ENCODE results near the gene C1orf35. TPM values are rescaled to one million over a fixed set of nuclear protein-coding genes. Genes with fewer than 3 reads are reported as not detected.

C1orf35 gene
- total and polyA plus RNA-seq, 2 of the 8 experiments (the other 6 are each of a cell fraction or from before 2014, with no cell fraction given): 18.6 to 19.9 TPM

GRCh38 chr1:228147151-228147693 lies 44.1 kb upstream of the C1orf35 start (continued):
- TF ChIP-seq, protein P1, sequence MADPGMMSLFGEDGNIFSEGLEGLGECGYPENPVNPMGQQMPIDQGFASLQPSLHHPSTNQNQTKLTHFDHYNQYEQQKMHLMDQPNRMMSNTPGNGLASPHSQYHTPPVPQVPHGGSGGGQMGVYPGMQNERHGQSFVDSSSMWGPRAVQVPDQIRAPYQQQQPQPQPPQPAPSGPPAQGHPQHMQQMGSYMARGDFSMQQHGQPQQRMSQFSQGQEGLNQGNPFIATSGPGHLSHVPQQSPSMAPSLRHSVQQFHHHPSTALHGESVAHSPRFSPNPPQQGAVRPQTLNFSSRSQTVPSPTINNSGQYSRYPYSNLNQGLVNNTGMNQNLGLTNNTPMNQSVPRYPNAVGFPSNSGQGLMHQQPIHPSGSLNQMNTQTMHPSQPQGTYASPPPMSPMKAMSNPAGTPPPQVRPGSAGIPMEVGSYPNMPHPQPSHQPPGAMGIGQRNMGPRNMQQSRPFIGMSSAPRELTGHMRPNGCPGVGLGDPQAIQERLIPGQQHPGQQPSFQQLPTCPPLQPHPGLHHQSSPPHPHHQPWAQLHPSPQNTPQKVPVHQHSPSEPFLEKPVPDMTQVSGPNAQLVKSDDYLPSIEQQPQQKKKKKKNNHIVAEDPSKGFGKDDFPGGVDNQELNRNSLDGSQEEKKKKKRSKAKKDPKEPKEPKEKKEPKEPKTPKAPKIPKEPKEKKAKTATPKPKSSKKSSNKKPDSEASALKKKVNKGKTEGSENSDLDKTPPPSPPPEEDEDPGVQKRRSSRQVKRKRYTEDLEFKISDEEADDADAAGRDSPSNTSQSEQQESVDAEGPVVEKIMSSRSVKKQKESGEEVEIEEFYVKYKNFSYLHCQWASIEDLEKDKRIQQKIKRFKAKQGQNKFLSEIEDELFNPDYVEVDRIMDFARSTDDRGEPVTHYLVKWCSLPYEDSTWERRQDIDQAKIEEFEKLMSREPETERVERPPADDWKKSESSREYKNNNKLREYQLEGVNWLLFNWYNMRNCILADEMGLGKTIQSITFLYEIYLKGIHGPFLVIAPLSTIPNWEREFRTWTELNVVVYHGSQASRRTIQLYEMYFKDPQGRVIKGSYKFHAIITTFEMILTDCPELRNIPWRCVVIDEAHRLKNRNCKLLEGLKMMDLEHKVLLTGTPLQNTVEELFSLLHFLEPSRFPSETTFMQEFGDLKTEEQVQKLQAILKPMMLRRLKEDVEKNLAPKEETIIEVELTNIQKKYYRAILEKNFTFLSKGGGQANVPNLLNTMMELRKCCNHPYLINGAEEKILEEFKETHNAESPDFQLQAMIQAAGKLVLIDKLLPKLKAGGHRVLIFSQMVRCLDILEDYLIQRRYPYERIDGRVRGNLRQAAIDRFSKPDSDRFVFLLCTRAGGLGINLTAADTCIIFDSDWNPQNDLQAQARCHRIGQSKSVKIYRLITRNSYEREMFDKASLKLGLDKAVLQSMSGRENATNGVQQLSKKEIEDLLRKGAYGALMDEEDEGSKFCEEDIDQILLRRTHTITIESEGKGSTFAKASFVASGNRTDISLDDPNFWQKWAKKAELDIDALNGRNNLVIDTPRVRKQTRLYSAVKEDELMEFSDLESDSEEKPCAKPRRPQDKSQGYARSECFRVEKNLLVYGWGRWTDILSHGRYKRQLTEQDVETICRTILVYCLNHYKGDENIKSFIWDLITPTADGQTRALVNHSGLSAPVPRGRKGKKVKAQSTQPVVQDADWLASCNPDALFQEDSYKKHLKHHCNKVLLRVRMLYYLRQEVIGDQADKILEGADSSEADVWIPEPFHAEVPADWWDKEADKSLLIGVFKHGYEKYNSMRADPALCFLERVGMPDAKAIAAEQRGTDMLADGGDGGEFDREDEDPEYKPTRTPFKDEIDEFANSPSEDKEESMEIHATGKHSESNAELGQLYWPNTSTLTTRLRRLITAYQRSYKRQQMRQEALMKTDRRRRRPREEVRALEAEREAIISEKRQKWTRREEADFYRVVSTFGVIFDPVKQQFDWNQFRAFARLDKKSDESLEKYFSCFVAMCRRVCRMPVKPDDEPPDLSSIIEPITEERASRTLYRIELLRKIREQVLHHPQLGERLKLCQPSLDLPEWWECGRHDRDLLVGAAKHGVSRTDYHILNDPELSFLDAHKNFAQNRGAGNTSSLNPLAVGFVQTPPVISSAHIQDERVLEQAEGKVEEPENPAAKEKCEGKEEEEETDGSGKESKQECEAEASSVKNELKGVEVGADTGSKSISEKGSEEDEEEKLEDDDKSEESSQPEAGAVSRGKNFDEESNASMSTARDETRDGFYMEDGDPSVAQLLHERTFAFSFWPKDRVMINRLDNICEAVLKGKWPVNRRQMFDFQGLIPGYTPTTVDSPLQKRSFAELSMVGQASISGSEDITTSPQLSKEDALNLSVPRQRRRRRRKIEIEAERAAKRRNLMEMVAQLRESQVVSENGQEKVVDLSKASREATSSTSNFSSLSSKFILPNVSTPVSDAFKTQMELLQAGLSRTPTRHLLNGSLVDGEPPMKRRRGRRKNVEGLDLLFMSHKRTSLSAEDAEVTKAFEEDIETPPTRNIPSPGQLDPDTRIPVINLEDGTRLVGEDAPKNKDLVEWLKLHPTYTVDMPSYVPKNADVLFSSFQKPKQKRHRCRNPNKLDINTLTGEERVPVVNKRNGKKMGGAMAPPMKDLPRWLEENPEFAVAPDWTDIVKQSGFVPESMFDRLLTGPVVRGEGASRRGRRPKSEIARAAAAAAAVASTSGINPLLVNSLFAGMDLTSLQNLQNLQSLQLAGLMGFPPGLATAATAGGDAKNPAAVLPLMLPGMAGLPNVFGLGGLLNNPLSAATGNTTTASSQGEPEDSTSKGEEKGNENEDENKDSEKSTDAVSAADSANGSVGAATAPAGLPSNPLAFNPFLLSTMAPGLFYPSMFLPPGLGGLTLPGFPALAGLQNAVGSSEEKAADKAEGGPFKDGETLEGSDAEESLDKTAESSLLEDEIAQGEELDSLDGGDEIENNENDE (IDR thresholded peaks at IDR 0.05; ENCODE audit: insufficient replicate concordance, low read length): no peak
- TF ChIP-seq SAP30 (IDR thresholded peaks at IDR 0.05; ENCODE audit: insufficient read depth, insufficient replicate concordance, low read length) (no peak), RXRA (IDR thresholded peaks at IDR 0.05; ENCODE audit: insufficient read depth, low read depth, low read length) (no peak), KDM4A (IDR thresholded peaks at IDR 0.05; ENCODE audit: low read depth, low read length, severe bottlenecking) (no peak), USF2 (IDR thresholded peaks at IDR 0.05; ENCODE audit: low read length) (no peak)
- TF ChIP-seq, protein P2, sequence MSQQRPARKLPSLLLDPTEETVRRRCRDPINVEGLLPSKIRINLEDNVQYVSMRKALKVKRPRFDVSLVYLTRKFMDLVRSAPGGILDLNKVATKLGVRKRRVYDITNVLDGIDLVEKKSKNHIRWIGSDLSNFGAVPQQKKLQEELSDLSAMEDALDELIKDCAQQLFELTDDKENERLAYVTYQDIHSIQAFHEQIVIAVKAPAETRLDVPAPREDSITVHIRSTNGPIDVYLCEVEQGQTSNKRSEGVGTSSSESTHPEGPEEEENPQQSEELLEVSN (IDR thresholded peaks at IDR 0.05): no peak
